Activated T-cell treated with anti-CD3 and anti-CD28 coated beads, Interleukin-2, amount 50 U/mL, for 4 hours (primary cell): ENCODE measurements around the gene EID1. TPM values are rescaled to one million over a fixed set of nuclear protein-coding genes. Genes with fewer than 3 reads are reported as not detected.
"Not testable (repeated sequence)": the region's sequence is repeated elsewhere in the genome, so short reads cannot be mapped to it uniquely, and the experiment has no call there.

ENCODE experiments used
- ATAC-seq, 2 donors: fragments of 200-7000 bp; cut with Tn5 transposase; one replicate each; pipeline ENCODE4 v1.10.0; 2021
- DNase-seq: peaks from one replicate; pipeline ENCODE4 v3.0.0-alpha.2; 2020
- H3K27me3 Mint-ChIP-seq: one replicate; pipeline ENCODE4 v1.8.0; 2021; ENCODE audit warnings: low read depth, mixed read lengths
- H3K36me3 Mint-ChIP-seq: one replicate; pipeline ENCODE4 v1.8.0; 2022; ENCODE audit warnings: mixed read lengths; ENCODE audit not compliant: insufficient read depth
- H3K4me1 Mint-ChIP-seq: one replicate; pipeline ENCODE4 v1.8.0; 2021; ENCODE audit warnings: low read depth, mixed read lengths
- H3K4me3 Mint-ChIP-seq: one replicate; pipeline ENCODE4 v1.8.0; 2021; ENCODE audit warnings: mild to moderate bottlenecking, moderate library complexity, mixed read lengths
- H3K9me3 Mint-ChIP-seq: one replicate; pipeline ENCODE4 v1.8.0; 2021; ENCODE audit warnings: mixed read lengths
- total RNA-seq, 3 donors: library from RNA; stranded (reverse); gene quantifications; one replicate each; pipeline ENCODE4 v1.2.1, GENCODE V29; 2021

EID1 gene
- total RNA-seq, 3 donors from 2014 or later = 109 to 115 (median 109) TPM

DNA sequence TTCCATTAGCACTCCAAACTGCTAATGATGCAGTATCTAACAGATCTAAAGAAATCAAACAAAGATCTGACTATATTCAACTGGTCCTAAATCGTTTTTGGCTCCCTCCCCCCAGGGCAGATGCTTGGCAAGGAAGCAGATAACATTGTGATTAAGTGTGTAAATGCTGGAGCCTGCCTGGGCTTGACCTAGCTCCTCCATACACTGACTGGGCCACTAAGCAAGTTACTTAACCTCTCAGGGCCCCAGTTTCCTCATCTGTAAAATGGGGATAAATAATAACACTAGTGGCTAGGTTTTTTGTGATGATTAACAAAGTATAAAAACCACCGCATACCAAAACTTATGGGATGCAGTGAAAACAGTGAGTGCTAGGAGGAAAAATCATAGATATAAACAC is 9.2 kb downstream of the EID1 start:
- no peak overlapping the region for H3K4me3 Mint-ChIP-seq
- H3K4me1 Mint-ChIP-seq = peaks cover 1% of the 10 kb centered on the region
- H3K9me3 Mint-ChIP-seq = no peaks in the 10 kb centered on the region
- ATAC-seq (no peak), DNase-seq (no peak)
- H3K27me3 Mint-ChIP-seq = peaks cover 8% of the 10 kb centered on the region
- no peaks in the 10 kb centered on the region for H3K36me3 Mint-ChIP-seq

DNA sequence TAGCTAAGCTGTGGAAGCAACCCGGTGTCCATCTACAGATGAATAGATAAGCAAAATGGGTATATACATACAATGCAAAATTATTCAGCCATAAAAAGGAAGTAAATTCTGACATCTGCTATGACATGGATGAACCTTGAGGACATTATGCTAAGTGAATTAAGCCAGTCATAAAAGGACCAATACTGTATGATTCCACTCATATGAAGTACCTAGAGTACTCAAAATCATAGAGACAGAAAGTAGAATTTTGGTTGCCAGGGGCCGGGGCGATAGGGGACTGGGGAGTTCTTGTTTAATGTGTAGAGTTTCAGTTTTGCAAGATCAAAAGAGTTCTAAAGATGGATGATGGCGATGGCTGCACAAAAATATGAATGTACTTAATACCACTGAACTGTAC is 10.3 kb downstream of the EID1 start:
- Mint-ChIP-seq H3K9me3 (no peaks in the 10 kb centered on the region), H3K4me1 (no peaks in the 10 kb centered on the region), H3K4me3 (no peak overlapping the region), H3K36me3 (no peaks in the 10 kb centered on the region), H3K27me3 (peaks cover 12% of the 10 kb centered on the region)
- DNase-seq = no peak
- peak; percentile 51 to 78 for ATAC-seq

DNA sequence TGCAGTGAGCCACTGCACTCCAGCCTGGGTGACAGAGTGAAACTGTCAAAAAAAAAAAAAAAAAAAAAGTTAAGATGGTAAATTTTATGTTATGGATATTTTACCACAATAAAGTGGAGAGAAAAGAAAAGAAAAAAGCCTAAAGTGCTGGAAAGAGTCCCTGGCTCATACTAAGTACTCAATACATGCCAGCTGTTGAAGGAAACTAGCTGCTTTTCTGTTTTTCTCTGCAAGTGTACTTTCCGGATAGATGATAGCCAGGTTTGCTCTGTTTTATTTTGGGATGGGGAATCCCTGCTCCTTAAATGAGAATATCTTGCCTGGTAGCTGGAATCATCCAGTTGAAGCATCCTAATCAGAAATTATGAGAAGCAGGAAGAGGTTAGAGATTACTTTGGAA is 10.9 kb downstream of the EID1 start:
- no peak overlapping the region for H3K4me3 Mint-ChIP-seq
- ATAC-seq (no peak), DNase-seq (no peak)
- H3K4me1 Mint-ChIP-seq = no peaks in the 10 kb centered on the region
- H3K9me3 Mint-ChIP-seq = no peaks in the 10 kb centered on the region
- no peaks in the 10 kb centered on the region for H3K36me3 Mint-ChIP-seq
- H3K27me3 Mint-ChIP-seq = peaks cover 10% of the 10 kb centered on the region

DNA sequence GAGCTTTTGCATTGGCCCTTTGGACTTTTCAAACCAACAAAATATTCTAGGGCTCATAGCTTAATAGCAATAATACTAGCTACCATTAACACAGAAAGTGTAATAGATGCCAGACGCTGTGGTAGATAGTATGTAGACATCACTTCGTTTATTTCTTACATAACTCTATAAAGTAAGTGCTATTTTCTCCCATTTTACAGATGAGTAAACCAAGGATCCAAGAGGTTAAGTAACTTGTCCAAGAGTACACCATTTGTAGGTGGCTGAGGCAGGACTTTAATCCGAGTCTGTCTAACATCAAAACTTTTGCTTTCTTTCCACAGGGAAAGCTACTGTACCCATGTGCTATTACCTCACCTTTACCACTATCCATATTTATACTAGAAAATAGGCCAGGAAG is 12.0 kb downstream of the EID1 start:
- Mint-ChIP-seq H3K9me3 (no peaks in the 10 kb centered on the region), H3K36me3 (no peaks in the 10 kb centered on the region), H3K4me3 (no peak overlapping the region), H3K4me1 (no peaks in the 10 kb centered on the region), H3K27me3 (peaks cover 11% of the 10 kb centered on the region)
- DNase-seq (no peak), ATAC-seq (no peak)

DNA sequence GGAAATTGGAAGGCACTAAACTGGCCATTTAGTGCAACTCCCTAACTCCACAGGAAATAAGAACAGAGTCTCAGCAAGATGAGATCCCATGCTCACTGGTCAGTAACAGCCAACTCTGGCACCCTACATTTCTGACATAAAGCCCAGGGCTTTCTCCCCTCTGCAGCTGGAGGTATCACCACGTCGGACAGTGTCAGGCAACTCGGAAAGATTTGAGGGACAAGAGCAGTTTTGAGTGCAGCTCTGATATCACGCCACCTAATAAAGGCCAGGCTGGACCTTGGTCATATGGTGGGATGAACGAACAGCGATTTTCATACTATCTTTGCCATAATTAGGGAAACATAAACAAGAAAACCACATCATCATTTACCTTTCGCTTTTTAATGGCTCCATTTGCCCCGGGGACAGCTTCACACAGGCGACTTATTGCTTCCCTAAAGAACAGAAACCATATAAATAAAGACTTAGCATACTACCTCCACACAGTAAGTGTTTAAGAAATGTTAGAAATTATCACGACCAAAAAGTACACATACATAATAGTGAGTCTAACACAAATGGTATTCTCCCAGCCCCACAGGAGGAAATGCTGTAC is 12.5 kb downstream of the EID1 start:
- peaks cover 11% of the 10 kb centered on the region for H3K27me3 Mint-ChIP-seq
- DNase-seq = no peak
- ATAC-seq = no peak
- no peaks in the 10 kb centered on the region for H3K4me1 Mint-ChIP-seq
- no peak overlapping the region for H3K4me3 Mint-ChIP-seq
- no peaks in the 10 kb centered on the region for H3K9me3 Mint-ChIP-seq
- H3K36me3 Mint-ChIP-seq = no peaks in the 10 kb centered on the region

DNA sequence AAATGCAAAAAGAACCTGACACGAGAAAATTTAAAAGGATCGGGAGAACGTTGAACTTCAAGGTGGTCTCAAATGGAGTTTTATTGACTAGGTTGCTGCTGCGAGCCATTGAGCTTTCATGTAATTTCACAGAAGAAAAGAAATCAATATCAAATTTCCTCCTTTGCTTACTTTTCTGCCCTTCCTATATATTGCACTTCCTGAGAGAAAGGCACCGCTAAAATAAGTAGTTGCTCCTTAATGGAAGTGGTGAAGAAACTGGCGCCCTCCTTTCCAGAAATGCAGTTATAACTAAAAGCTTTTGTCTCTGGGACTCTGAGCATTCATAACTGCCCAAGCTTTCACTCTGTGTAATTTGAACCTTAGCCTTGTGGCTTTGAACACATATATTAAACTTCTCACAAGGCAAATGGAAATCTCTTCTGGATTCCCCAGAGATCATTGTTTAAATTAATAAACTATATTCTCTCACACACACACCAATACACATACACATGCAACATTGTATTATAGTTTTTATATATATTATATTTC is 13.4 kb downstream of the EID1 start:
- Mint-ChIP-seq H3K36me3 (no peaks in the 10 kb centered on the region), H3K9me3 (no peaks in the 10 kb centered on the region), H3K27me3 (peaks cover 12% of the 10 kb centered on the region), H3K4me1 (no peaks in the 10 kb centered on the region), H3K4me3 (no peak overlapping the region)
- DNase-seq (no peak), ATAC-seq (no peak)

DNA sequence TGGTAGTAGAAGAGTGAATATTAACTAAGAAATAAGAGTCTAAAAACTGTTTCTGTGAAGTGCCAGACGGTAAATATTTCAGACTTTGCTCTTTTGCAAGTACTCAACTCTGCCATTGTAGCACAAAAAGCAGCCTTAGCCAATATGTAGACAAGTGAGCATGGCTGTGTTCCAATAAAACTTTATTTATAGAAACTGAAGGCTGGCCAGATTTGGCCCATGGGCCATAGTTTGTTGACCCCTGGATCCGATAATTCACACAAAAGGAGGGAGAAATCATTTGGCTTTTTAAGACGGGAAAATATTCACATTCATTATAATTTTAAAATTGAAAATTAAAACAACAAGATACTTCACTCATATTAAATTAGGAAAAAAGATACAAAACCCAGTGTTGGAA is 15.4 kb downstream of the EID1 start:
- Mint-ChIP-seq H3K27me3 (peaks cover 25% of the 10 kb centered on the region), H3K4me3 (no peak overlapping the region), H3K4me1 (no peaks in the 10 kb centered on the region), H3K36me3 (no peaks in the 10 kb centered on the region), H3K9me3 (no peaks in the 10 kb centered on the region)
- DNase-seq = no peak
- no peak for ATAC-seq

DNA sequence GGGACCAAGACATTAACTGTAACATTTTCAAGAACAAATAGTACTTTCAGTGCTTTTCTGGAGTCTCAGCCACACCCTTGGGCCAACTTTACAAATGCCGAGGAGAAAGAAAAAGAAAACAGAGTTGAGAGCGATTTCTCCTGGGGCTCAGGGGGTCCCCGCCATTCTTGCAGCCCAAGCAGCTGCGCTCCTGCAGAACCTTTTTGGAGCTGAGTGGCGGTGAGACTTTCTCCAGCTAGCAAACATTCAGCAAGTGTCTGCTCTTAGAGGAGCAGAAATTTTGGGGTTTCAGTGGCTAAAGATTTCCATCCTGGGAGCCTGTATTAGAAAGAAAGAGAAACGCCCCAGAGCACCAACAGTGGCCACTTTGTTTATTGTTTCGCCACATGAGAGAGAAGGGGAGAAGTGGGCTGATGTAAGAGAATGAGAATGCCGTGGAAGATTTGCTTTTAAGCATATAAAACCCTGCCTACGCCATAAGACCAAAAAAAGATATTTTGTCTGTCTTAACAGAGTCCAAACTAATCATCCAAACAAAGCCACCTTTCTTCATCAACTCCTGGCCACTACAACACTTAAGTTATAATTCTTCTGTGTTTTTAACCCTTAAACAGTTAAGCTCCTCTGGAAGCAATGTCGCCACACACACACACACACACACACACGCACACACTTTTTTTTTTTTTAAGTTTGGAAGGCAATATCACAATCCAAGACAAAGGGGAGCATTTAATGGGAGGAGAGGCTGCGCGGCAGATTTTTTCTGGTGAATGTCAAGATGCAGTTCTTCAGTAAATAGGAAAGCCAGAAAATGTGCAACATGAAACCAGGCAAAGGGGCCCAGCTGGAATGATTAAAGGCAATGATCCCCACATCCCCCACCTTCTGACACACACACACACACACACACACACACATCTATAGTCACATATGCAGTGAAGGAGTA is 19.2 kb downstream of the EID1 start:
- Mint-ChIP-seq H3K36me3 (no peaks in the 10 kb centered on the region), H3K9me3 (no peaks in the 10 kb centered on the region), H3K4me1 (no peaks in the 10 kb centered on the region), H3K4me3 (no peak overlapping the region), H3K27me3 (peaks cover 23% of the 10 kb centered on the region)
- no peak for DNase-seq
- ATAC-seq = no peak

DNA sequence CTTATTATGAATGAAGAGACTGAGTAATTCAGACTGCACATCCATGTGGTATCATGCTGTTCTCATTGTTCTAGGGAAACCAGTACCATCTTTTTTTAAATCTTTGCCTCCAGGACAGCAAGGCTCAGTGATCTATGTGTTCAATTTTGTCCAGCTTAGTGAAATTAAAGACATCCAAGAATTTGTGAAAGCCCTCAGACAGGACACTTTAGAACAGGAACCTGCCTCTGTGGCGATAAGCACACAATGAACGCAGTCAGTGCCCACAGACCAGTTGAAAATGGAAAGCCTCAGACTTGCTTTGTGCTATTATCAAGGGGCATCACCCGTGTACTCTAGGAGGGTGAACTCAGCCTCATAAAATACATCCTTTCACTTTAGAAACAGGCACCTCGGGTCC is 20.1 kb downstream of the EID1 start:
- no peak for ATAC-seq
- no peaks in the 10 kb centered on the region for H3K9me3 Mint-ChIP-seq

DNA sequence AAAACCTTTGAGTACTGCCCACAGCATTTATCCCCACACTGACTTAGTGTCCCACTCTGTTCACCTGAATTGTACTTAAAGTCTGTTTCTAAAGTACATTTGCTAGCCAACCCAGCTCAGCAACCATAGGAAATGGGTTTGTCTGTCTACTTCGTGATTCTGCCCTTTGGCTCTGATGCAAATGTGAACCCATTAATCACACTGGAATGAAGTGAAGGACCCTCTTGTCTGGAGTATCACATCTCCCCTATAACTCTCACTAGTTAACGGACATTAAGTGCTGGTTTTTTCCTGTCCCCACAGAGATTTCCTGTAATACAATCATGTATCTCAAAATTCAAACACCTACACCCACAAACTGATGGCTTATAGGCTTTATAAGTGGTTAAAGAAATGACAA is 20.5 kb downstream of the EID1 start:
- DNase-seq (no peak), ATAC-seq (no peak)
- Mint-ChIP-seq H3K36me3 (no peaks in the 10 kb centered on the region), H3K27me3 (peaks cover 20% of the 10 kb centered on the region), H3K9me3 (no peaks in the 10 kb centered on the region), H3K4me3 (no peak overlapping the region), H3K4me1 (no peaks in the 10 kb centered on the region)

More for the DNA sequence above, 20.1 kb downstream of the EID1 start:
- H3K4me3 Mint-ChIP-seq = no peak overlapping the region
- H3K4me1 Mint-ChIP-seq = no peaks in the 10 kb centered on the region
- DNase-seq = no peak
- H3K27me3 Mint-ChIP-seq = peaks cover 20% of the 10 kb centered on the region
- H3K36me3 Mint-ChIP-seq = no peaks in the 10 kb centered on the region

DNA sequence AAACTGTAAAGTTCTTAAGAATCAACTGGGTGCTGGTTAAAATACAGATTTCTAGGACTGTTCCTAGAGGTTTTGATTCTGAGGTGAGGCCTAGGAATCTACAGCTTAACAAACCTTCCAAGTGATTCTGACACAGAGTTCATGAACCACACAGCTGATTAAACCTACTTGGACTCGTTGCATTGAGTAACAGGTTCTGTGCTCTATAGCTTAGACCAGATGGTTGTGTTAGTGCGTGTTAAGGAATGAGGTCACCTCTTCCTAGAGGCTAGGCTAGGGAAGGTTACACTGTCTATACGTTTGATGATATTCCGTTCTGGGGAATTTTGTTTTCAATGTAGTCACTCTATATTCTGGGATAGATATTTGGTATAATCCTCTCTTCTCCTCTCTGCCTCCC is 21.9 kb downstream of the EID1 start:
- ATAC-seq (no peak), DNase-seq (no peak)
- H3K4me1 Mint-ChIP-seq = no peaks in the 10 kb centered on the region
- no peak overlapping the region for H3K4me3 Mint-ChIP-seq
- H3K27me3 Mint-ChIP-seq = peaks cover 20% of the 10 kb centered on the region
- H3K36me3 Mint-ChIP-seq = no peaks in the 10 kb centered on the region
- H3K9me3 Mint-ChIP-seq = no peaks in the 10 kb centered on the region

DNA sequence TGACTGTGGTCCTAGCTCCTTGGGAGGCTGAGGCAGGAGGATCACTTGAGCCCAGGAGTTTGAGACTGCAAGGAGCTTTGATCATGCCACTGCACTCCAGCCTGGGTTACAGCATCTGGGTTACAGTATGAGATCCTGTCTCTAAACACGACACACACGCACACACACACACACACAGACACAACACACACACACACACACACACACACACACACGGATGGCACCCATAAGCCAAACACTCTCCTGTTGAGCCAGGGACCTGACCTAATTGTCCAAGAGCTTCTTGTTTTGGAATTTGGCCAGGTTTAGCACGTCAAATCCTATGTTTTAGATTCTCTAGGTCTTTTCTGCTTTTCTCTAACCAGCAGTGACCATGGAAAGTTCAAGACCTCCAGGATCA is 26.8 kb downstream of the EID1 start:
- H3K27me3 Mint-ChIP-seq = peaks cover 2% of the 10 kb centered on the region
- peaks cover 3% of the 10 kb centered on the region for H3K4me1 Mint-ChIP-seq
- no peak for DNase-seq
- no peak for ATAC-seq
- H3K4me3 Mint-ChIP-seq = no peak overlapping the region
- H3K9me3 Mint-ChIP-seq = no peaks in the 10 kb centered on the region
- H3K36me3 Mint-ChIP-seq = no peaks in the 10 kb centered on the region

DNA sequence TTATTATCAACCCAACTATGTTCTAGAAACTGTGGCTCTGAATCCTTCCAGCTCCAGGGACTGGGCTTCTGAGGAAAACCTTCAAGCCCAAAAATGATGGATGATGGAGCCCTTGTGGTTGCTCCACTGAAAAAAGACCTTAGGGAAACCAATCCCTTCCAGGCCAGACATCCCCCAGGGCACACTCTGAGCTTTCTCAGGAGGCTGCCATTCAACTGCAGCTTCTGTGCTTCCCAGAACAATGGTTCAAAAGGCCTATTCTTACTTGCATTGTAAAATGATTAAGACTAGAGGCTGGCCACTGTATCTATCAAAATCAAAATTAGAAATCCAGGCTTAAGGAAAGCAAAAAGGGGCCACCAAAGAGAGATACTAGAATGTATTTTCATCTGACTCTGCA is 27.3 kb downstream of the EID1 start:
- Mint-ChIP-seq H3K27me3 (peaks cover 5% of the 10 kb centered on the region), H3K9me3 (no peaks in the 10 kb centered on the region), H3K36me3 (no peaks in the 10 kb centered on the region), H3K4me1 (peaks cover 3% of the 10 kb centered on the region), H3K4me3 (no peak overlapping the region)
- DNase-seq = no peak
- no peak for ATAC-seq

DNA sequence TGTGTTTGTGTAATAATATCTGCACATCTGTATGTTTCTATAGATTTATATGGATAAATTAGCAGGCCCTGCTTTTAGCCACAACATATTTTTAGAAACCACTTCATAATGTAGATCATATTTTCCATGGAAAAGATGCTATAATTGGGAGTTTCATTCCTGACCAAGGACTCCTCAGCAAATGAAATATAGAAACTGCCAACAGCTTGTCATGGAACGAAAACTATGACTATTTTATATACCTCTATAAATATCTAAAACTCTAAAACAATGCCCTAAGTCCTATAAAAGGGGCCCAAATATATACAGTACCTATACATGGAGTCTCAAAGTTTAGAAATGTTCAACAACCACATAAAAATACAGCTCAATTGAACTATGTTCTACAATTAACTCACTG is 27.9 kb downstream of the EID1 start:
- no peak for DNase-seq
- no peaks in the 10 kb centered on the region for H3K9me3 Mint-ChIP-seq
- H3K36me3 Mint-ChIP-seq = no peaks in the 10 kb centered on the region
- ATAC-seq = no peak
- no peak overlapping the region for H3K4me3 Mint-ChIP-seq
- peaks cover 5% of the 10 kb centered on the region for H3K27me3 Mint-ChIP-seq
- peaks cover 3% of the 10 kb centered on the region for H3K4me1 Mint-ChIP-seq

DNA sequence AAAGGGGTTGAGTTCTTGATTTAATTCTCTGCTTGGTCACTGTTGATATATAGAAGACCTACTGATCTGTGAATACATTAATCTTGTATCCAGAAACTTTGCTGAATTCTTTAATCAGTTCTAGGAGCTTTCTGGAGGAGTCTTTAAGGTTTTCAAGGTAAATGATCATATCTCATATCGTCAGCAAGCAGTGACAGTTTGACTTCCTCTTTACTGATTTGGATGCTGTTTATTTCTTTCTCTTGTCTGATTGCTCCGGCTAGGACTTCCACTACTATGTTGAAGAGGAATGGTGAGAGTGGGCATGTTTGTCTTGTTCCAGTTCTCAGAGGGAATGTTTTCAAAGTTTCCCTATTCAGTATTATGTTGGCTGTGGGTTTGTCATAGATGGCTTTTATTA is 31.4 kb downstream of the EID1 start:
- not testable (repeated sequence) for H3K36me3 Mint-ChIP-seq, ATAC-seq, H3K4me3 Mint-ChIP-seq, DNase-seq, H3K27me3 Mint-ChIP-seq, H3K9me3 Mint-ChIP-seq, H3K4me1 Mint-ChIP-seq
